Stimulated activated naive CD8-positive, alpha-beta T cell treated with anti-CD3 and anti-CD28 coated beads, Interleukin-15, amount 100 ng/mL, for 72 hours (primary cell): ENCODE measurements around the gene NOL4L.

Experiments used
- ATAC-seq: fragments of 150-1000 bp; cut with Tn5 transposase; 2 replicates; pipeline ENCODE4 v1.10.0; 2021; ENCODE audit warnings: mild to moderate bottlenecking, moderate library complexity
- DNase-seq, 2 donors: peaks; one replicate each; pipeline ENCODE4 v3.0.0; 2021 to 2022
- H3K27ac Mint-ChIP-seq, 2 donors: one replicate each; pipeline ENCODE4 v1.8.0; 2022; ENCODE audit warnings: mild to moderate bottlenecking in 2 of 2, mixed read lengths in 2 of 2, moderate library complexity in 2 of 2
- H3K27me3 Mint-ChIP-seq: one replicate; pipeline ENCODE4 v1.8.0; 2022; ENCODE audit warnings: mixed read lengths
- H3K4me1 Mint-ChIP-seq: one replicate; pipeline ENCODE4 v1.8.0; 2022; ENCODE audit warnings: mild to moderate bottlenecking, mixed read lengths
- H3K4me3 Mint-ChIP-seq, 2 donors: one replicate each; pipeline ENCODE4 v1.8.0; 2022; ENCODE audit warnings: mild to moderate bottlenecking in 2 of 2, mixed read lengths in 2 of 2, moderate library complexity in 1 of 2
- H3K9me3 Mint-ChIP-seq, 2 donors: one replicate each; pipeline ENCODE4 v1.8.0; 2022; ENCODE audit warnings: mixed read lengths in 2 of 2

NOL4L gene

DNA sequence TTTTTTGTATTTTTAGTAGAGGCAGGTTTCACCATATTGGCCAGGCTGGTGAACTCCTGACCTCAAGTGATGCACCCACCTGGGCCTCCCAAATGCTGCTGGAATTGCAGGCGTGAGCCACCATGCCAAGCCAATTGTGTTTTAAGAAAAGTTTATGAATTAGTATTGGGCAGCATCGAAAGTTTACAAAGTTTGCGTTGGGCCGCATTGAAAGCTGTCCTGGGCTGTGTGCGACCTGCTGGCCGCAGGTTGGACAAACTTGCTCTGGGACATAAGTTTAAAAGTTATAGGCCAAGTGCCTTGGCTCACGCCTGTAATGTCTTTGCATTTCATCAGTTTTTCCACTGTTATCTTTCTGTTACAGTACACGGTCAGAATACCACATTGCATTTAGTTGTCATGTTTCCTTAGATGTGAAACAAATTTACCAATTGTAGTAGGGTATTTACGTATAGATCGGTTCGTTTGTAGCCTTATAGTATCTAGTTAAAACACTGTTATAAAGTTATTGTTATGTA, 187.5 kb downstream of the NOL4L start:
- no peaks in the 10 kb centered on the region for H3K9me3 Mint-ChIP-seq
- peaks cover 25% of the 10 kb centered on the region for H3K4me1 Mint-ChIP-seq
- no peaks in the 10 kb centered on the region for H3K27me3 Mint-ChIP-seq
- DNase-seq (no peak), ATAC-seq (no peak)
- no peak overlapping the region for H3K27ac Mint-ChIP-seq
- no peak overlapping the region for H3K4me3 Mint-ChIP-seq

DNA sequence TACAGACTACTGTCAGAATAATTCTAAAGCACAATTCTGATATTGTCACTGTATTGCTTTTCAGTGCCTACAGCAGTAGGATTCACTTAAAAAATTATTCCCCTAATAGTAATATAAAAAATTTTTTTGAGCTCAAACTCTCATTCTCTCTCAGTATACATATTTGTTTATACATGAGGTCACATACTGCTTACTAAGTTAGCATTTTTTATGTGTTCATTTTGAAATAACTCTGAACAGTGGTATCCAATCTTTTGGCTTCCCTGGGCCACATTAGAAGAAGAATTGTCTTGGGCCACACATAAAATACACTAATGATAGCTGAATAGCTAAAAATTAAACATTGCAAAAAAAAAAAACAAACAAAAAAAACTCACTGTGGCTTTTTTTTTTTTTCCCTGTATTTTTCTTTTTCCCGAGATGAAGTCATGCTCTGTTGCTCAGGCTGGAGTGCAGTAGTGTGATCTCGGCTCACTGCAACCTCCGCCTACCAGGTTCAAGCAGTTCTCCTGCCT, 188.4 kb downstream of the NOL4L start:
- H3K4me3 Mint-ChIP-seq = no peak overlapping the region
- DNase-seq (no peak), ATAC-seq (no peak)
- no peaks in the 10 kb centered on the region for H3K27me3 Mint-ChIP-seq
- no peaks in the 10 kb centered on the region for H3K9me3 Mint-ChIP-seq
- peaks cover 25% of the 10 kb centered on the region for H3K4me1 Mint-ChIP-seq
- no peak overlapping the region for H3K27ac Mint-ChIP-seq

DNA sequence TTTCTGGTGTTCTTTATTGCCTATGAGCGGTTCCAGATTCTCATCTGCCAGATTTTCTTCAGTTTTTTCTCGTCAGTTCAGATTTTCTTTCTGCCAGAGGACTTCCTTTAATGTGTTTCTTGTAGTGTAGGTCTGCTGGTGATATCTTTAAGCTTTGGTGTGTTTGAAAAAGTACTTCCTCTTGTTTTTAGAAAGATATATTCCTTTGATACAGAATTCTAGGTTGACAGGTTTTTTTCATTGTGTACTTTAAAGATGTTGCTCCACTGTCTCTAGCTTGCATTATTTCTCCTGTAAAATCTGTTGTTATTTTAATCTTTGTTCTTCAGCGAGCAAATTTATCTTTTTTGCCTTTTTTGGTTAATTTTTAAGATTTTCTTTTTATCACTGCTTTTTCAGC, 190.1 kb downstream of the NOL4L start:
- Mint-ChIP-seq H3K4me1 (peaks cover 11% of the 10 kb centered on the region), H3K27ac (no peak overlapping the region)
- DNase-seq = no peak

More for the DNA sequence above, 190.1 kb downstream of the NOL4L start:
- Mint-ChIP-seq H3K4me3 (no peak overlapping the region), H3K27me3 (no peaks in the 10 kb centered on the region), H3K9me3 (no peaks in the 10 kb centered on the region)
- ATAC-seq = no peak
